Effector memory CD8-positive, alpha-beta T cell (primary cell): ENCODE results near the gene SLC25A48.

Experiments used
- ATAC-seq: fragments of 150-1000 bp; cut with Tn5 transposase; replicated peaks from 2 replicates; pipeline ENCODE4 v1.10.0; 2021; ENCODE audit warnings: mild to moderate bottlenecking, moderate library complexity
- DNase-seq, 3 experiments: peaks; one replicate each; pipeline ENCODE4 v3.0.0; 2021
- H3K27ac Mint-ChIP-seq, 2 donors: one replicate each; pipeline ENCODE4 v1.8.0; 2022; ENCODE audit warnings: mild to moderate bottlenecking in 2 of 2, mixed read lengths in 2 of 2, moderate library complexity in 2 of 2
- H3K27me3 Mint-ChIP-seq, 2 donors: one replicate each; pipeline ENCODE4 v1.8.0; 2022; ENCODE audit warnings: mixed read lengths in 2 of 2
- H3K36me3 Mint-ChIP-seq: one replicate; pipeline ENCODE4 v1.8.0; 2022; ENCODE audit warnings: mild to moderate bottlenecking, moderate library complexity, mixed read lengths; ENCODE audit not compliant: insufficient read depth
- H3K4me1 Mint-ChIP-seq, 2 donors: one replicate each; pipeline ENCODE4 v1.8.0; 2022; ENCODE audit warnings: low read depth in 2 of 2, mixed read lengths in 2 of 2
- H3K4me3 Mint-ChIP-seq, 2 donors: one replicate each; pipeline ENCODE4 v1.8.0; 2022; ENCODE audit warnings: mild to moderate bottlenecking in 2 of 2, mixed read lengths in 2 of 2, moderate library complexity in 2 of 2
- H3K9me3 Mint-ChIP-seq, 2 donors: one replicate each; pipeline ENCODE4 v1.8.0; 2022; ENCODE audit warnings: mixed read lengths in 2 of 2
- total RNA-seq, 9 experiments: gene quantifications; one replicate each; lab custom pipeline; 2026; lab: John Stamatoyannopoulos, UW

SLC25A48 gene
- total RNA-seq = 0 to 0.18 (median 0) reads per million in 9 experiments

GRCh38 chr5:135834639-135835529, at the start of gene SLC25A48:
TSS of gene SLC25A48 (plus strand) at chr5:135834663. CDS start at chr5:135834848, 185 bp downstream.
- Mint-ChIP-seq H3K36me3 (no peaks in the 10 kb centered on the region), H3K27me3 (peaks cover 53 to 84% of the 10 kb centered on the region in 2 donors), H3K4me3 (peak within 1 kb of the TSS in 1 of 2 donors; percentile 49), H3K27ac (no peak within 1 kb of the TSS), H3K9me3 (peaks cover 4 to 6% of the 10 kb centered on the region in 2 donors), H3K4me1 (peaks cover 4 to 10% of the 10 kb centered on the region in 2 donors)
- ATAC-seq (no peak), DNase-seq (no peak)

GRCh38 chr5:135800656-135801055, 33.8 kb upstream of the SLC25A48 start:
- H3K27ac Mint-ChIP-seq = no peak overlapping the region
- no peaks in the 10 kb centered on the region for H3K36me3 Mint-ChIP-seq
- peaks cover 0 to 7% of the 10 kb centered on the region in 2 donors for H3K9me3 Mint-ChIP-seq
- H3K4me1 Mint-ChIP-seq = no peaks in the 10 kb centered on the region
- DNase-seq (no peak), ATAC-seq (no peak)
- no peak overlapping the region for H3K4me3 Mint-ChIP-seq
- peaks cover 49 to 56% of the 10 kb centered on the region in 2 donors for H3K27me3 Mint-ChIP-seq

- Mint-ChIP-seq H3K9me3 (no peaks in the 10 kb centered on the region), H3K4me3 (no peak overlapping the region), H3K4me1 (no peaks in the 10 kb centered on the region), H3K27me3 (peaks cover 28 to 64% of the 10 kb centered on the region in 2 donors), H3K27ac (no peak overlapping the region), H3K36me3 (no peaks in the 10 kb centered on the region)
- DNase-seq (no peak), ATAC-seq (no peak)
Observed at GRCh38 chr5:135810188-135810943, 24.1 kb upstream of the SLC25A48 start.

- H3K36me3 Mint-ChIP-seq = no peaks in the 10 kb centered on the region
- no peak for ATAC-seq
- H3K9me3 Mint-ChIP-seq = no peaks in the 10 kb centered on the region
- no peak overlapping the region for H3K4me3 Mint-ChIP-seq
- peaks cover 28 to 66% of the 10 kb centered on the region in 2 donors for H3K27me3 Mint-ChIP-seq
- H3K27ac Mint-ChIP-seq = no peak overlapping the region
- no peak for DNase-seq
- H3K4me1 Mint-ChIP-seq = no peaks in the 10 kb centered on the region
Observed at GRCh38 chr5:135811007-135811406, 23.5 kb upstream of the SLC25A48 start.

GRCh38 chr5:135813758-135814157, 20.7 kb upstream of the SLC25A48 start:
- ATAC-seq = no peak
- no peak for DNase-seq
- no peaks in the 10 kb centered on the region for H3K9me3 Mint-ChIP-seq
- H3K27ac Mint-ChIP-seq = no peak overlapping the region
- no peak overlapping the region for H3K4me3 Mint-ChIP-seq
- H3K4me1 Mint-ChIP-seq = no peaks in the 10 kb centered on the region
- H3K36me3 Mint-ChIP-seq = no peaks in the 10 kb centered on the region
- peaks cover 32 to 61% of the 10 kb centered on the region in 2 donors for H3K27me3 Mint-ChIP-seq

- Mint-ChIP-seq H3K27me3 (peaks cover 33 to 55% of the 10 kb centered on the region in 2 donors), H3K4me1 (no peaks in the 10 kb centered on the region), H3K4me3 (no peak overlapping the region), H3K9me3 (no peaks in the 10 kb centered on the region), H3K36me3 (no peaks in the 10 kb centered on the region), H3K27ac (no peak overlapping the region)
- no peak for ATAC-seq
- DNase-seq = no peak
Observed at GRCh38 chr5:135814316-135814715, 20.1 kb upstream of the SLC25A48 start.

- Mint-ChIP-seq H3K27me3 (peaks cover 28 to 50% of the 10 kb centered on the region in 2 donors), H3K9me3 (no peaks in the 10 kb centered on the region), H3K4me1 (no peaks in the 10 kb centered on the region), H3K27ac (no peak overlapping the region), H3K36me3 (no peaks in the 10 kb centered on the region), H3K4me3 (no peak overlapping the region)
- ATAC-seq (no peak), DNase-seq (no peak)
Observed at GRCh38 chr5:135814812-135815211, 19.7 kb upstream of the SLC25A48 start.

- H3K36me3 Mint-ChIP-seq = peaks cover 5% of the 10 kb centered on the region
Observed at GRCh38 chr5:135821061-135821801, 13.2 kb upstream of the SLC25A48 start.

GRCh38 chr5:135821802-135822201, 12.7 kb upstream of the SLC25A48 start:
- peaks cover 0 to 14% of the 10 kb centered on the region in 2 donors for H3K27me3 Mint-ChIP-seq

More at GRCh38 chr5:135821061-135821801, 13.2 kb upstream of the SLC25A48 start:
- no peak overlapping the region for H3K27ac Mint-ChIP-seq
- peaks cover 0 to 12% of the 10 kb centered on the region in 2 donors for H3K27me3 Mint-ChIP-seq
- ATAC-seq = no peak
- DNase-seq = no peak
- H3K4me3 Mint-ChIP-seq = no peak overlapping the region
- no peaks in the 10 kb centered on the region for H3K9me3 Mint-ChIP-seq
- H3K4me1 Mint-ChIP-seq = no peaks in the 10 kb centered on the region

GRCh38 chr5:135822286-135822685, 12.2 kb upstream of the SLC25A48 start:
- H3K4me3 Mint-ChIP-seq = no peak overlapping the region
- no peaks in the 10 kb centered on the region for H3K4me1 Mint-ChIP-seq

More at GRCh38 chr5:135821802-135822201, 12.7 kb upstream of the SLC25A48 start:
- Mint-ChIP-seq H3K9me3 (no peaks in the 10 kb centered on the region), H3K4me1 (no peaks in the 10 kb centered on the region), H3K36me3 (peaks cover 5% of the 10 kb centered on the region), H3K4me3 (no peak overlapping the region), H3K27ac (no peak overlapping the region)
- ATAC-seq (no peak), DNase-seq (no peak)

GRCh38 chr5:135822959-135823358, 11.5 kb upstream of the SLC25A48 start:
- no peaks in the 10 kb centered on the region for H3K4me1 Mint-ChIP-seq
- peaks cover 5% of the 10 kb centered on the region for H3K36me3 Mint-ChIP-seq
- no peak overlapping the region for H3K27ac Mint-ChIP-seq
- no peak overlapping the region for H3K4me3 Mint-ChIP-seq
- H3K9me3 Mint-ChIP-seq = no peaks in the 10 kb centered on the region
- peaks cover 0 to 15% of the 10 kb centered on the region in 2 donors for H3K27me3 Mint-ChIP-seq
- DNase-seq (no peak), ATAC-seq (no peak)

More at GRCh38 chr5:135822286-135822685, 12.2 kb upstream of the SLC25A48 start:
- peaks cover 5% of the 10 kb centered on the region for H3K36me3 Mint-ChIP-seq
- DNase-seq (no peak), ATAC-seq (no peak)
- peaks cover 0 to 19% of the 10 kb centered on the region in 2 donors for H3K27me3 Mint-ChIP-seq
- no peaks in the 10 kb centered on the region for H3K9me3 Mint-ChIP-seq
- H3K27ac Mint-ChIP-seq = no peak overlapping the region

GRCh38 chr5:135823881-135824280, 10.6 kb upstream of the SLC25A48 start:
- H3K9me3 Mint-ChIP-seq = no peaks in the 10 kb centered on the region
- peaks cover 5% of the 10 kb centered on the region for H3K36me3 Mint-ChIP-seq
- peaks cover 2 to 8% of the 10 kb centered on the region in 2 donors for H3K27me3 Mint-ChIP-seq
- DNase-seq (no peak), ATAC-seq (no peak)
- H3K4me1 Mint-ChIP-seq = no peaks in the 10 kb centered on the region
- no peak overlapping the region for H3K4me3 Mint-ChIP-seq
- H3K27ac Mint-ChIP-seq = no peak overlapping the region

- H3K27me3 Mint-ChIP-seq = peaks cover 6 to 9% of the 10 kb centered on the region in 2 donors
- peaks cover 5% of the 10 kb centered on the region for H3K36me3 Mint-ChIP-seq
- H3K9me3 Mint-ChIP-seq = no peaks in the 10 kb centered on the region
- no peak for DNase-seq
- no peak for ATAC-seq
- H3K4me3 Mint-ChIP-seq = no peak overlapping the region
- no peaks in the 10 kb centered on the region for H3K4me1 Mint-ChIP-seq
- no peak overlapping the region for H3K27ac Mint-ChIP-seq
Observed at GRCh38 chr5:135824541-135825041, 9.9 kb upstream of the SLC25A48 start.
